ENCODE data around the gene GRB14.

The GRB14 gene

DNA sequence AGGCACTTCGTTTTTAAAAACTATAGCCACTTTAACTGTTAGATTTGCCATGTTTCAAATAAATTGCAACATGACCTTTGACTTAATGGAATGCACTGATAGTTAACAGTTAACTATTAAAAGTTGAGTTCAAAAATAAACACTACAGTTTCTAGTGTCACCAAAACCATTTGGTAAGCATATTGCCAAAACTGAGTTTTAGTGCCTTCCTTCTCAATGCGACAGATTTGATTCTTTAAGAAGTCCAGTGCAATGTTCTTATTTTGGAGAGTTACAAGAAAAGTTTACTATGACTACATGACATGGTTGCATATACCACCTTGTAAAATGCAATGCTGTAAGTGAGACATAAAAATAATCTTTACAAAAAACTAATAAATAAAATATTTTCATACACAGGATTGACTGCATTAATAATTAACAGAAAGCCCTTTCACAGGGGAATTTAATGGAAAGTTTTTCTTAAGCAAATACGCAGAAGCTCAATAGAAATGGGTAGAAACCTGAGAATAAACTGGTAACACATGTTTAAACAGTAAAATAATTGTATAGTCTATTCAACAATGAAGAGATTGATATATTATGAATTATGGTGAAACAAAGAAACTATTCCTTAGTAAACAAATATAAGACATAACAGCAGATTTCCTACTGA lies 53.8 kb downstream of the GRB14 start:
- H4K20me1 ChIP-seq (ENCODE audit: insufficient read depth): no peaks in the 10 kb centered on the region
- no peak overlapping the region for H3K9ac ChIP-seq
- no peak overlapping the region for H3K27ac ChIP-seq
- H3K36me3 ChIP-seq (ENCODE audit: insufficient read depth): no peaks in the 10 kb centered on the region
- H3K4me2 ChIP-seq: no peak overlapping the region
- H3K79me2 ChIP-seq (ENCODE audit: insufficient read depth, low read depth): no peaks in the 10 kb centered on the region
- H2AFZ ChIP-seq (ENCODE audit: low read depth): no peak overlapping the region
- H3K4me1 ChIP-seq (ENCODE audit: low read depth, poor library complexity, severe bottlenecking): no peaks in the 10 kb centered on the region
- H3K4me3 ChIP-seq (IDR thresholded peaks at IDR 0.05; ENCODE audit: insufficient read depth, low read depth, low read length): no peak overlapping the region
- H3K27me3 ChIP-seq (ENCODE audit: insufficient read depth, low read depth): no peaks in the 10 kb centered on the region
- TF ChIP-seq, protein P1, sequence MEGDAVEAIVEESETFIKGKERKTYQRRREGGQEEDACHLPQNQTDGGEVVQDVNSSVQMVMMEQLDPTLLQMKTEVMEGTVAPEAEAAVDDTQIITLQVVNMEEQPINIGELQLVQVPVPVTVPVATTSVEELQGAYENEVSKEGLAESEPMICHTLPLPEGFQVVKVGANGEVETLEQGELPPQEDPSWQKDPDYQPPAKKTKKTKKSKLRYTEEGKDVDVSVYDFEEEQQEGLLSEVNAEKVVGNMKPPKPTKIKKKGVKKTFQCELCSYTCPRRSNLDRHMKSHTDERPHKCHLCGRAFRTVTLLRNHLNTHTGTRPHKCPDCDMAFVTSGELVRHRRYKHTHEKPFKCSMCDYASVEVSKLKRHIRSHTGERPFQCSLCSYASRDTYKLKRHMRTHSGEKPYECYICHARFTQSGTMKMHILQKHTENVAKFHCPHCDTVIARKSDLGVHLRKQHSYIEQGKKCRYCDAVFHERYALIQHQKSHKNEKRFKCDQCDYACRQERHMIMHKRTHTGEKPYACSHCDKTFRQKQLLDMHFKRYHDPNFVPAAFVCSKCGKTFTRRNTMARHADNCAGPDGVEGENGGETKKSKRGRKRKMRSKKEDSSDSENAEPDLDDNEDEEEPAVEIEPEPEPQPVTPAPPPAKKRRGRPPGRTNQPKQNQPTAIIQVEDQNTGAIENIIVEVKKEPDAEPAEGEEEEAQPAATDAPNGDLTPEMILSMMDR (conservative IDR thresholded peaks at IDR 0.05; ENCODE audit: low read depth, low read length): no peak

DNA sequence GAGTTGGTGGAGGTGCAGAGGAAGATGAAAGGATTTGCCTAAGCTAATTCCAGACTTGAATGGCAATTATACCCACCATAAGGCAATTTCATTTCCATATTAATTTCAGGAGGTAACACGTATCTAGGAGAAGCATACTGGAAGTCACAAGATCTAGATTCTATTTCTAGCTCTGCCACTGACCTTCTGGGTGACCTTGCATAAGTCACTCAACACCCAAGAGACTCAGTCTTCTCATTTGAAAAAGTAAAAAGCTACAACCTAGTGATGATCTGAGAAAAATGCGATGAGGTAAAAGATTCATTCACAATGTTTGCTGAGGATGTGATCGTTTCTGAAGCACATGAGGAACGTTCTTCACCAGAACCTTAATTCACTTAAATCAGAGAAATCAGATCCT lies 55.9 kb downstream of the GRB14 start:
- TF ChIP-seq, protein P1 (conservative IDR thresholded peaks at IDR 0.05; ENCODE audit: low read depth, low read length): no peak
- Histone ChIP-seq H4K20me1 (ENCODE audit: insufficient read depth) (no peaks in the 10 kb centered on the region), H3K4me2 (no peak overlapping the region), H3K9ac (no peak overlapping the region), H3K27me3 (ENCODE audit: insufficient read depth, low read depth) (no peaks in the 10 kb centered on the region), H3K4me3 (IDR thresholded peaks at IDR 0.05; ENCODE audit: insufficient read depth, low read depth, low read length) (no peak overlapping the region), H3K79me2 (ENCODE audit: insufficient read depth, low read depth) (no peaks in the 10 kb centered on the region), H3K36me3 (ENCODE audit: insufficient read depth) (no peaks in the 10 kb centered on the region), H3K4me1 (ENCODE audit: low read depth, poor library complexity, severe bottlenecking) (peaks cover 4% of the 10 kb centered on the region), H3K27ac (no peak overlapping the region), H2AFZ (ENCODE audit: low read depth) (no peak overlapping the region)

DNA sequence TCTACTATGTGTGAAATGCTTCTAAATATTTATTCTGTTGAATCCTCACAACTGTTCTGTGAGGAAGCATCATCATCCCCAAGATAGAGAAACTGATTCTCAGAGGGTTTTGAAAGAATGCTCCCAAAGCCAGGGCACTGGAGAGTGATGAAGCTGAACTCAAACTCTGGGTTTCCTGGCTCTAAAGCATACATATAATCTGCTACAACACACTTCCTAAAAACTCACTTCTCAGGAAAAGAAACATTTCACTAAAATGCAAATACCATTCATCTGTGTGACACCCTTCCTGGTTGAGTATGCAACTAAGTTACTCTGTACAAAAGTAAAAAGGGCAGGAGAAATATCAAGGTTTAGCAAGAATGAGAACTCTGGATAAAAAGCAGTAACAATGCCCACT lies 58.6 kb downstream of the GRB14 start:
- Histone ChIP-seq H3K79me2 (ENCODE audit: insufficient read depth, low read depth) (no peaks in the 10 kb centered on the region), H3K4me2 (no peak overlapping the region), H3K27me3 (ENCODE audit: insufficient read depth, low read depth) (no peaks in the 10 kb centered on the region), H3K27ac (no peak overlapping the region), H3K4me3 (IDR thresholded peaks at IDR 0.05; ENCODE audit: insufficient read depth, low read depth, low read length) (no peak overlapping the region), H3K9ac (no peak overlapping the region), H2AFZ (ENCODE audit: low read depth) (no peak overlapping the region), H3K36me3 (ENCODE audit: insufficient read depth) (no peaks in the 10 kb centered on the region), H3K4me1 (ENCODE audit: low read depth, poor library complexity, severe bottlenecking) (peaks cover 8% of the 10 kb centered on the region), H4K20me1 (ENCODE audit: insufficient read depth) (no peaks in the 10 kb centered on the region)
- TF ChIP-seq, protein P1 (conservative IDR thresholded peaks at IDR 0.05; ENCODE audit: low read depth, low read length): no peak

DNA sequence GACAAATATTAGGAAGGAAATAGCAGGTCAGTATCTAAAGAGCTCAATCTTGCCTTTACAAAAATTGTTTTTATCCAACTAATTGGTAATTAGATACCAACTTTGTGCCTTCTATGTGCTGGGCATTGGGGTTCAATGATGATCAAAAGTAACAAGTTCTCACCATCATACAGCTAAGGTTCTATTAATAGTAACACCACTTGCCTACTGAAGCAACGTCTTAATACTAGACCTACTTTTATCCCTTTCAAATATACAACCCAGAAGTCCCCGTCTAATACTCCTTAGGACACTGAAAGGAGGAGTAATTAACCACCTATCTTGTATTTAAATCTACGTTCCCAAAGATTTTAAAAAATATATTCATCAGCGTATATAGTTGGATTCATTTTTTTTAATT lies 59.3 kb downstream of the GRB14 start:
- H3K4me2 ChIP-seq: no peak overlapping the region
- no peak overlapping the region for H2AFZ ChIP-seq (ENCODE audit: low read depth)
- no peak overlapping the region for H3K9ac ChIP-seq
- H3K79me2 ChIP-seq (ENCODE audit: insufficient read depth, low read depth): no peaks in the 10 kb centered on the region
- no peak overlapping the region for H3K4me3 ChIP-seq (IDR thresholded peaks at IDR 0.05; ENCODE audit: insufficient read depth, low read depth, low read length)
- no peak overlapping the region for H3K27ac ChIP-seq
- no peaks in the 10 kb centered on the region for H4K20me1 ChIP-seq (ENCODE audit: insufficient read depth)
- TF ChIP-seq, protein P1 (conservative IDR thresholded peaks at IDR 0.05; ENCODE audit: low read depth, low read length): no peak
- H3K4me1 ChIP-seq (ENCODE audit: low read depth, poor library complexity, severe bottlenecking): peaks cover 8% of the 10 kb centered on the region
- H3K36me3 ChIP-seq (ENCODE audit: insufficient read depth): no peaks in the 10 kb centered on the region
- no peaks in the 10 kb centered on the region for H3K27me3 ChIP-seq (ENCODE audit: insufficient read depth, low read depth)
